Measurements from ENCODE around the gene MBP. TPM values are rescaled to one million over a fixed set of nuclear protein-coding genes. Genes with fewer than 3 reads are reported as not detected.

MBP gene
- total and polyA plus RNA-seq, 2 of the 13 experiments (the other 11 are each of a cell fraction or from before 2014, with no cell fraction given): 5.0 to 8.5 TPM

GRCh38 chr18:77173275-77174030 is 40.9 kb upstream of the MBP start:
- Histone ChIP-seq H3K4me1 (ENCODE audit: insufficient read depth, low read length) (no peaks in the 10 kb centered on the region), H3K4me2 (ENCODE audit: low read depth, low read length) (no peak overlapping the region), H3K79me2 (ENCODE audit: insufficient read depth, low read length) (no peaks in the 10 kb centered on the region), H2AFZ (ENCODE audit: low read length) (no peak overlapping the region), H3K27me3 (ENCODE audit: control insufficient read depth in 1 of 2, insufficient read depth in 2 of 2, low read length in 2 of 2) (peaks cover 1 to 20% of the 10 kb centered on the region in 2 experiments; a peak in 2 of 5 replicates), H3K4me3 (replicated peaks in 1 of 3; ENCODE audit: insufficient read depth in 1 of 3, low read depth in 2 of 3, low read length in 3 of 3) (no peak overlapping the region), H4K20me1 (ENCODE audit: insufficient read depth, low read length) (no peaks in the 10 kb centered on the region), H3K9me3 (ENCODE audit: low read length) (no peaks in the 10 kb centered on the region), H3K9ac (ENCODE audit: insufficient read depth, low read depth, low read length) (no peak overlapping the region), H3K27ac (ENCODE audit: extremely low read length, insufficient read depth, low read length) (no peak overlapping the region), H3K36me3 (replicated peaks in 1 of 2; ENCODE audit: control insufficient read depth in 1 of 2, insufficient read depth in 2 of 2, low read length in 2 of 2) (no peaks in the 10 kb centered on the region)
- no peak for TF ChIP-seq NR1H2 (CRISPR knock-in tag; IDR thresholded peaks at IDR 0.05; ENCODE audit: borderline replicate concordance, low read depth)
- 30% methylated on average over 12 of the region's 12 CpGs for WGBS (ENCODE audit: low lambda C conversion rate)
- in situ Hi-C loops (cut with HindIII; ENCODE audit: extremely low pct_ligation_motif_present, low pct_unique_long_range_greater_than_20kb) (no loop called here), intact Hi-C loops (cut with micrococcal nuclease; ENCODE audit: unreplicated experiment) (no loop called here)
- POLR2A ChIA-PET: no interaction called here
- no peak for DNase-seq (ENCODE audit: low spot score)
- no peak for ATAC-seq
- BruUV-seq (replicated peaks): no TSS peak
- CTCF ChIA-PET (ENCODE audit: low intra/inter-chr PET ratio, low total read pairs): no interaction called here
- no peak for FAIRE-seq

- in situ Hi-C loops (cut with HindIII; ENCODE audit: extremely low pct_ligation_motif_present, low pct_unique_long_range_greater_than_20kb): no loop called here
- Histone ChIP-seq H3K9ac (ENCODE audit: insufficient read depth, low read depth, low read length) (no peak overlapping the region), H4K20me1 (ENCODE audit: insufficient read depth, low read length) (no peaks in the 10 kb centered on the region), H3K27ac (ENCODE audit: extremely low read length, insufficient read depth, low read length) (no peak overlapping the region), H3K36me3 (replicated peaks in 1 of 2; ENCODE audit: control insufficient read depth in 1 of 2, insufficient read depth in 2 of 2, low read length in 2 of 2) (no peaks in the 10 kb centered on the region), H3K9me3 (ENCODE audit: low read length) (no peaks in the 10 kb centered on the region), H3K27me3 (ENCODE audit: control insufficient read depth in 1 of 2, insufficient read depth in 2 of 2, low read length in 2 of 2) (peaks cover 7 to 42% of the 10 kb centered on the region in 2 experiments; a peak in 4 of 5 replicates), H3K79me2 (ENCODE audit: insufficient read depth, low read length) (no peaks in the 10 kb centered on the region), H3K4me3 (replicated peaks in 1 of 3; ENCODE audit: insufficient read depth in 1 of 3, low read depth in 2 of 3, low read length in 3 of 3) (no peak overlapping the region), H3K4me1 (ENCODE audit: insufficient read depth, low read length) (no peaks in the 10 kb centered on the region), H2AFZ (ENCODE audit: low read length) (no peak overlapping the region), H3K4me2 (ENCODE audit: low read depth, low read length) (no peak overlapping the region)
- no peak for ATAC-seq
- WGBS (ENCODE audit: low lambda C conversion rate): 32% methylated on average over 8 of the region's 8 CpGs
- no peak for DNase-seq (ENCODE audit: low spot score)
- BruUV-seq (replicated peaks): no TSS peak
- ChIA-PET POLR2A (no interaction called here), CTCF (ENCODE audit: low intra/inter-chr PET ratio, low total read pairs) (no interaction called here)
- intact Hi-C loops (cut with micrococcal nuclease; ENCODE audit: unreplicated experiment): no loop called here
- FAIRE-seq: no peak
- TF ChIP-seq ZNF674 (CRISPR knock-in tag; IDR thresholded peaks at IDR 0.05; ENCODE audit: low read depth) (no peak), MED8 (CRISPR knock-in tag; IDR thresholded peaks at IDR 0.05; ENCODE audit: insufficient replicate concordance) (no peak), ZNF318 (CRISPR knock-in tag; IDR thresholded peaks at IDR 0.05) (no peak), SRY (CRISPR knock-in tag; IDR thresholded peaks at IDR 0.05) (no peak)
- TF ChIP-seq, protein P1, sequence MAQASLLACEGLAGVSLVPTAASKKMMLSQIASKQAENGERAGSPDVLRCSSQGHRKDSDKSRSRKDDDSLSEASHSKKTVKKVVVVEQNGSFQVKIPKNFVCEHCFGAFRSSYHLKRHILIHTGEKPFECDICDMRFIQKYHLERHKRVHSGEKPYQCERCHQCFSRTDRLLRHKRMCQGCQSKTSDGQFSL (CRISPR knock-in tag; IDR thresholded peaks at IDR 0.05): no peak
- TF ChIP-seq, protein P2, sequence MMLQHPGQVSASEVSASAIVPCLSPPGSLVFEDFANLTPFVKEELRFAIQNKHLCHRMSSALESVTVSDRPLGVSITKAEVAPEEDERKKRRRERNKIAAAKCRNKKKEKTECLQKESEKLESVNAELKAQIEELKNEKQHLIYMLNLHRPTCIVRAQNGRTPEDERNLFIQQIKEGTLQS (CRISPR knock-in tag; IDR thresholded peaks at IDR 0.05): no peak
Measured at GRCh38 chr18:77170890-77171410, 38.4 kb upstream of the MBP start.

Data from HepG2 (cell line).